CD4-positive, alpha-beta T cell treated with Interleukin-17A for 4 hours (primary cell): ENCODE results near the gene THAP4.

Experiments used
- DNase-seq: peaks from one replicate; pipeline ENCODE4 v3.0.0-alpha.2; 2020; ENCODE audit warnings: mixed read lengths

The THAP4 gene

GRCh38 chr2:241637795-241638660 lies 1.1 kb upstream of the THAP4 start:
- DNase-seq: no peak

DNA sequence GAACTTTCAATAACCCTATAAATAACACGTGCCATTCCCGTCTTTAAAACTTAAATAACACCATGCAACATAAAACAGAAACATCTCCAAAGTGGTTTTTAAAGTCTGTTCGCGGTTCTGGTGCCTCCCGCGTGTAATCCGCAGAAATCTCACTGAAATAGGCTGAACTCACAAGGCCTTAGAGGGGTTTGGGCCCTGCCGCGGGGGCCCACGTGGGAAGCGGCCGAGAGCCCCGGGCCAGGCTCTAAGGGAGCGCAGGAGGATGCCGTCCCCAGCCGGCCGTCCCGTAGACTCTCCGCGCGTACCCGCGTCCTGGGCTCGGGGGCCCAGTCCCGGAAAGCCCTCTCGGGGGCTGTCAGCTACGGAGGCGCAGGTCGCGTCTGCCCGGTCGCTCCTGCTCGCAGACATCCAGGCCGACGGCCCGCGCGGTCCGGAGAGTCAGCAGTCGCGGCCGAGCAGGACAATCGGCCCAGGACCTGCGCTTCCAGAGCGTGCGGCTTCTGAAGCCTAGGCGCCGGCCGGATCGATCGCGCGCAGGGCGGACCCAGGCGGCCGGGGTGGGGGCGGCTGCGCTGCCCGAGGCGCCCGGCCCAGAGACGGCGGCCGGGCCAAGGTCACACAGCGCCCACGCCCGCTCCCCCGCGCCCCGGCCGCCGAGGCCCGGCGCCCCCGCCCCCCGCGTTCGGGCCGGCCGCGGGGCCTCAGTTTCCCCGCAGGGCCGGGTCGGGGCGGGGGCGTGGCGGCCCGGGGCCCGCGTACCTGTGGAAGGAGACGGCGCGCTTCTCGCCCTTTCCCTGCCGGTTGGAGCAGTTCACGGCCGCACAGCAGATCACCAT lies 558 bp downstream of the THAP4 start:
- peak; percentile 37 for DNase-seq

GRCh38 chr2:241635756-241636155 lies 1.2 kb downstream of the THAP4 start:
- DNase-seq: no peak

DNA sequence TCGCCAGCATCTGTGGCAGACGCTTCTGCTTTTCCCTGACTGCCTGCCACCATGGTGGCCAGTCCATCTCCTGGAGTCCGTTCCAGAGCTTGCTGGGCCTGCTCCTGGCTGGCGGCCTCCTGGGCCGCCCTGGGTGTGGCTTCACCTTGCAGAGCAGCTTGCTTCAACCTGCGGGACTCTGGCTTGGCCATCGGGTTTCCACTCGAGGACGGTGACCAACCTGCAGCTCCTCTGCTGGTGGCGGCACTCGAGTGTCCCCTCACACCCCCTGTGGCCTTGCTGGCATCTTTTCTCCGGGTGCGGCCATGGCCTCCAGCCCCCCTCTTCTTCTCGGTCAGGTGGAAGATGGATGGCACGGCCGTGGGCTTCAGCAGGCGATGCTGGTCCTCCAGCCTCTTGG lies 3.4 kb downstream of the THAP4 start:
- DNase-seq: no peak

GRCh38 chr2:241632478-241633325 lies 4.3 kb downstream of the THAP4 start:
- DNase-seq: no peak

DNA sequence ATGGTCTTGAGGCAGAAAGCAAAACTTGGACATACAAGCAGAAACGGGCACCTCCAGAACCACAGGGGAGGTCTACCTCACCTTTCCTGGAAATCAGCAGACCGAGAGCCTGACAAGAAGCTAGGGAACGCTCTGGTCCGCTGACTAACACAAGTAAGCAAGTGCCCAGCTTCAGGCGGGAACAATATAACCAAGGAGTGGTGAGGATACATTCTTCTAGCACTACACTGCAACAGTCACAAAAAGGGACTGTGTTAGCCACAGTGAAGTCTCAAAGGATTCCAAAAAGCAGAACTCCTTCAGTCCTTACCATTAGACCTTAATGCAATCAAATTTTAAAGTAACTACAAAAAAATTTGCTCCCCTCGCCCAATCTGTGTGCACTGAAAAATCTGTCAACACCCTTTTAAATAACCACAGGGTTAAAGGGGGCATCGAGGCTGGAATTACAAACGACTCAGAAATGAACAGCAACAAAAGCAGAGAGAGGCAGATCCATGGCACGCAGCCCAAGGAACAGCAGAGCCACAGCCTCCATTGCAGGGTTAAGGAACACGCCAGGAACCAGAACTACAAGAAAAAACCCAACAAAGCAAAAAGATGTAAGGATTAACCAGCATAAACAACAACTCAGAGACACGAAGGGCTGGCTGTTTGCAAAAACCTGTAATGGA lies 7.1 kb downstream of the THAP4 start:
- no peak for DNase-seq

- DNase-seq: no peak
Measured at GRCh38 chr2:241627675-241628074, 9.3 kb downstream of the THAP4 start.

- peak; percentile 18 for DNase-seq
Measured at GRCh38 chr2:241620419-241620769, 16.6 kb downstream of the THAP4 start.

GRCh38 chr2:241619597-241620418 lies 17.1 kb downstream of the THAP4 start:
- no peak for DNase-seq

DNA sequence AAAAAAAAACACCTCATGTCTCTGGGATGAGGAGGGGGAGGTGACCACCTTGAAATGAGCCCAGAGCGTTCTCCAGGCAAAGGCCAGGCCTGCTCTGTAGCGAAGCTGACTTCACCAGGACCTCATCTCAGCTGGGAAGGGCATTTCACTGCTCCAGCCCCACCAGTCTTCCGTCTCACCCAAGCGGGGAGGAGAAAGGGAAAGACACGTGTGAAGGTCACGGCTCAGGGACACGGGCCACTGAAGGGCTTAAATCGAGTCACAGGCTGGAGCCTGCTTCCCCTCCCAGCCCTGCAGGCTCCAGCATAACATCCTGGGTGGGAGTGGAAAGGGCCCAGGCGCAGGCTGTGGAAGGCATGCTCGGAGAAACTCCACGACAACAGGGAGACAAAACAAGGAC lies 18.1 kb downstream of the THAP4 start:
- no peak for DNase-seq

DNA sequence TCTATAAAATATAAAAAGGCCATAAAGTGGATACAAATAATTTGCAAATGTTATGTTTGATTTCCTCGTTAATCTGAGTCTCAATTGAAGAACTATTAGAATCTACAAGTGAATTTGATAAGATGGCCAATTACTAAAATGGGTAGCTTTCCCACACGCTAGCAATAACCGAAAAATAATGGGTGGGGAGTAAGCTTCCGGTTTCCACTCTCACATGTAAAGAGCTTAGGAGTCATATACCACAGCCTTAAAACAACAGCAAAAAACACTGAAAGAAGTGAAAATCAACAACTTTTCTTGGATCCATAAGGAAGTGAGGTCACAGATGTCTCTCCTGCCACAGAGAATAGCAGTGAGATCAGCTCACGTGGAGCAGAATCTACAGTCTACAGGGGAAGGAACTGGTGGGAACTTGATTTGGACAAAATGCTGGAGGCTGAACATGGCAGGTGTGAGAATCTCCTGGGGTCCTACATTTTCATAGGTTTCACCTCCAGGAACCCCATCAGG lies 18.6 kb downstream of the THAP4 start:
- DNase-seq: no peak

DNA sequence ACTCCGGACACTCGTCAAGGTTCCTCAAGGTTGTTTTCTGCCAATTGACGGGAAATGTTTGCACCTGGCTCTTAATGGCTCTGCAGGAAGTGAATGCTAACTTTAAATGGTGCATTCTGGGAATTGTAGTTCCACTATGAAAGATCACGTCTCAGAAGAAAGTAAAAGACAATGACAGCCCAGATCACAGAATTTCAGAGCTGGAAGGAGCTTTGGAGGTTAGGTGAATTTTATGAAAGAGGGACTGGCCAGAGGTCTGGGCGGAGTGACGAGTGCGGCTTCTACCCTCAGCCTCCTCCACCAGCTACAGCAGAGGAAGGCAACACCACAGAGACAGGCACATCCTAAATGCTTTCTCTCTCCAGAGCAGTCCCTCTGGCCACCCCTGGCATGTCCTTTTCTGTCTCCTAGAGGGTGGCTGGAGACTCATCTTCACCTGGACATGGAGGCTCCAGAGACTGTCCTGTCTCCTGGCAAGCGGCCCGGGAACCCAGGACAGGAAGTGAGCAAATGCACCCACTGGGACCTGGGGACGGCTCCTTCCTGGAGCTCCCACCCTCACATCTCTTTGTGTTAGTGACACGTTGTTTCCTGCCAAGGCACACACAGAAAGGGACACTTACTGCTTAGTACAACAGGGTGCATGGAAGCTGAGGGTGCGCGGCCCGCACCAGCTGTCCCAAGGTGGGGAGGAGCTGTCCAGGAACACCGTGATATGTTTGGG lies 19.4 kb downstream of the THAP4 start:
- peak; percentile 51 for DNase-seq

DNA sequence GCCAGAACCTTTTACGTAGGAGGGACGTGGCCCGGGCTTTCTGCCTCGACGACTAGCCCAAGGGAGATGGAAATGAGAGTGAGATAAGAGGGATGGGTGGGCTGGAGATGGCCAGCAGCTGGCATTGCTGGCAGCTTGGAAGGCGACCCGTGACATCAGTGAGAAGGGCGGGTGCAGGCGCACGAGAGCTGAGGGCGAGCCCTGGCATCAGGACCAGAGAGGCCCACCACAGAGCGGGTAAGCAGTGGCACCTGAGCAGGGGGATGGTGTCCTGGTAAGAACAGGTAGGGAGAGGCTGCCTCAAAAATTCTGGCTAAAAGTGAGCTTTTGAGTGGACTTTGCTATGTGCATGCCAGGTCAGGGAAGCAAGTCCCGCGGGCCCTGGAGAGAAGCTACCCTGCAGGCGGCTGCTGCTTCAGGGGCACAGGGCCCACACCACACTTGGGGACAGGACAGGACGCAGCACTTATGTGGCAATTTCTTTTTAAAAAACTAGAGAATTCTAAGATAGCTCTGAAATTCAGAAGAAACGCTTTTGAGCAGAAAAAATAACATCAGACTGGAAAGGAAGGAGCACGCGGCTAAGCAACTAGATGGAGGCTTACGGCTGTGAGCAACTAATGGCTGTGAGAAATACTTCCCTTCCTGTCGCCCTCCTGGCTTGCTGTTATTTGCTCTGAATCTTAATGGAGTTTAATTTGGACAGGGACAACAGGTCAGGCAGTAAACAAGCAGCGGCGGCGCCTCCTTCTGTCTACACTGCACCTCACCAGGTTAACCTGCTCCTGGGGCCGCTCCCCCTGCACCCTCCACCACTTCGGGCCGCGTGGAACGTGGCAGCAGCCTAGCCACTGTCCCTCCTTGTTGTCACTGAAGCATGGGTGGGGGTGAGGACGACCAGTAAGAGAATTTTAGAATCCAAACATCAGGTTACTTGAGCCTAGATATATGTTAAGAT lies 20.5 kb downstream of the THAP4 start:
- no peak for DNase-seq

DNA sequence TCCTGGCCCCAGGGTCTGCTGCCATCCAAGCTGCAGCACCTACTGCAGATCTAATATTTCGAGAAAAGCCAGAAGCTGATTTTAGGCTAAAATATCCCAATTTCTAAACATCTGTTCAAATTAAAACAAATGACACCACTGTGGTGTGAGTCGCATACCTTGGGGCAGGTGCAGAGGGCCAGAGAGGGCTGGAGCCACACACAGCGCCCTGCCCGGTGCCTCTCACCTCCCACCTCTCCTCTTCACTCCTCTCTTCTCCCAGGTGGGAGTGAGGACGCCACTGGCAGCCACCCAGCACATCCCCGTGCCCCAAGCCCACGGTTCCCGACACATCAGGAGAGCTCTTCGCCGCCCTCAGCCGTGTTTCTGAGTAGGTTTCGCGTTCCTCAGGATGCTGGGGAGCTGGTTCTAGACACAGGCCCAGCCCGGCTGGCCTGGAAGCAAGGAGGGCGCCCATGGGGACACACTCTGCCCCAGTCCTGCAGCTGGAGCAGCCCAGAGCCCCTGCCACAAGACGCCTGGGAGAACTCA lies 21.4 kb downstream of the THAP4 start:
- DNase-seq: no peak

GRCh38 chr2:241615041-241615440 lies 21.9 kb downstream of the THAP4 start:
- no peak for DNase-seq

DNA sequence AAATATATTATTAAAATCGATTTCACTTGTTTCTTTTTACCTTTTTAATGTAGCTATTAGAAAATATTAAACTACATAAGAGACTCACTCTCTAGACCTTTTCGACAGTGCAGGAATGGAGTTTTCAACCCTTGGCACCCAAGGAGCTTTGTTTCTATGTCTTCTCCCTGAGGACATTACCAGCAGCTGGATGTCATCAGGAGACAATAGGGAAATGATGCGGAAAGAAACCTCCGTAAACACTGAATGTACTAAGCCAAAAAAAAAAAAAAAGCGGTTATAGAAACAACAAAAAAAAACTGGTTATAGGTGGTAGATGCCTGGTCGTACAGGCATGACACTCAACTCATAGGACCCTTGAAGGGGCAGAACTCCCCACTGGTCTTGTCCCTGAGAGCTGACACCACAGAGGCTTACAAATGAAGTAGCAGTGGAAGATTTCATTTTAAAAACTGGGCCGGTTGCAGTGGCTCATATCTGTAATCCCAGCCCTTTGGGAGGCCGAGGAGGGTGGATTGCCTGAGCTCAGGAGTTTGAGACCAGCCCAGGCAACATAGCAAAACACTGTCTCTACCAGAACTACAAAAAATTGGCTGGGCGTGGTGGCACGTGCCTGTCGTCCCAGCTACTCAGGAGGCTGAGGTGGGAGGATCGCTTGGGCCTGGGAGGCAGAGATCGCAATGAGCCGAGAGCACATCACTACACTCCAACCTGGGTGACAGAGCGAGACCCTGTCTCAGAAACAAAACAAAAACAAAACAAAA lies 23.8 kb downstream of the THAP4 start:
- DNase-seq: no peak

- no peak for DNase-seq
Measured at GRCh38 chr2:241612156-241613016, 24.6 kb downstream of the THAP4 start.
